ENCODE measurements around the gene GRK3.
"Not testable (repeated sequence)": the region's sequence is repeated elsewhere in the genome, so short reads cannot be mapped to it uniquely, and the experiment has no call there.

Gene GRK3

DNA sequence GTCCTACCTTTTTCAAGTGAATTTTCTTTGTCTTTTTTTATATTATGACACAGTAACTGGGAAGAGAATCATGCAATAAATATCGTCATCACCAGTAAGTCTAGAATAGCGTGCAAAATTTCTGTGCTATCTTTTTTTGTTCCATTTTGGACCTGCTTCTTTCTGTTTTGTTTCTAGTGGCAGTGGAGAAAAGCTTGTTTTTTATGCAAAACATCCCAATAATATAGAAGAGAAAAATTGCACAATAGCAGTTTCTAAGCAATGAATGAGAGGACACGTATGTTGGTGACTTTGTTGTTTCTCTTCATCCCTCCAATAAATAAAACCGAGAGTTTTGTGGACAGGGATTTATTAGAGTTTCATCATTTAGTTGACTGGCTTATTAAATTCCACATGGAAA, 10.3 kb downstream of the GRK3 start:
- DNase-seq: no peak

DNA sequence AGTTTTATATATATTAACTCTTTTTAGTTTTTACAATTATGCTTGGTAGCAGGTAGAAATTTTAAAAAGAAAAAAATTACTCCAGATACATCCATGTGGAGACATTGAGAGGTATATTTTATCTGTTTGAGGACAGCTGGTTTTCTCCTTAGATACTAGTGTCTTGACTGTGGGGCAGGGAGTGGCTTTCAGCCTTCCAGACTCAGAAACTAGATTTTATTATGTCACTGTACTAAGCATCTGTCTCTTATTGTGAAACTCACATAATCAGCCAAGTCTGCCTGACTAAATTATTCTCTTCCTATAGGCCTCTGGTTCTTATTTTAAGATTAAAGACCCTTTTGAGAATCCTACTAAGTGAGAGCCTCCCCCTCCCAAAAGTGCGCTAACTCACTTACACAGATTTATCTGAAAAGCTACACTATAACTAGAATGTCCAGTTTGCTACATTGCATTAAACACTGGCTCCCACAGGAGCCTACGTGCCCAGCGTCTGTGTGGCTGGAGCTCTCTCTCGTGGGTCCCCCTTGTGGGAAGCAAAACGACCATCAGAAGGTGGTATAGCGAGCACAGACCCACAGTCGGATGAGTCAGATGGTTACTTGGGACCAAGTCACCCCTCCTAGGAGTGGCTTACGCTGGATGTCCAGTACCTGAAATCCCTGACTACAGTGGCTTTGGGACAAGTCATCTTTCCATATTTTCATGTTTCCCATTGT, 11.4 kb downstream of the GRK3 start:
- DNase-seq: not testable (repeated sequence)

DNA sequence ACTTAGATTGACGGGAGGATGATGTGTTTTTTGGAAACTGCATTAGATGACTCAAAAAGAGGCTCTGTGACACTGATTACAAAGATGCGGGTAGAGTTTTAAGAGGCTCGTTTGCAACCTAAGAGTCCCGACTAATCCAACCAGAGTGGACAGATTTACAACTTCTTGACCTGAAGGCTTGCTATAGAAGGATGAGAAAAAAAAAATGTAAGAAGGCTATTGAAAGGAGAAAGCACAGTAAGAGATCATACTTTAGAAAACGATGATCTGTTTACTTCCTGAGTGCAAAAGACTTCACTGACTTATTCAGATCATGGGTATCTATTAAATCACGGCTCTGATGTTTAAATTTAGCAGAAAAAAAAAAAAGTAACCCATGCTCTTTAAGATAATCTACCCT, 17.0 kb downstream of the GRK3 start:
- not testable (repeated sequence) for DNase-seq

DNA sequence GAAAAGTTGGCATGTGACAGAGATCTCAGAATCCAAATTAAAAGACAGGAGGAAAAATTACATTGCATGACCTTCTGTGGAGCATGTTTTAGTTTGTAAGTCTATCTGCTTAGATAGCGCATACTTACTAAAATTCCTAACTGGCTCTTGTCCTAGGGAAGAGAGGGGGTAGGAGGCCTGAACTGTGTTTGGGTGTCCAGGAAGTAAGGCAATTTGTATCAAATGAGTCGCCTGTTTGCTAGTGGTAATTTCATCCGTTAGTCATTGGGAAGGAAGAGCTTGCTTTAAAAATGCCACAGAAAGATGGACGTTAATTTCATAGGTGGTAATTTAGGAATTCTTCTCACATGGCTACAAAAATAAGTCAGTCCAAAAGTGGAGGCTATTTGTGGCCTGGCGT, 18.5 kb downstream of the GRK3 start:
- no peak for DNase-seq

DNA sequence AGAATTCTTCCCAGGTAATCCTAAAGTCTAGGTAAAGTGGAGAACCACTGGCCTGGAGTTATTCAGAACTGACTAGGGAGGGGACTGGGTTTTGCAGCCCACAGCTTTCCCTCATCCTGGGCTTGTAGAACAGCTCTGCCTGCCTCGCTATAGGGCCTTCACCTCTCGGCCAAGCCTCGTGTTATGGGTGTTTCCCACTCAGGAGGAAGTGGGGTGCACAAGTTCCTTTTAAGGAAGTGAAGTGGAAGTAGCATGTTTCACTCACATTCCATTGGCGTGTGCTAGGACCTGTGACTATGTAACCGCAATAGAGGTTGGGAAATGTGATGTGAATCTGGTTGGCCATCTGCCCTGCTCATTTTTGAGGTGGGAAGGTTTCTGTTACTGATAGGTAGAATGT, 20.5 kb downstream of the GRK3 start:
- not testable (repeated sequence) for DNase-seq

DNA sequence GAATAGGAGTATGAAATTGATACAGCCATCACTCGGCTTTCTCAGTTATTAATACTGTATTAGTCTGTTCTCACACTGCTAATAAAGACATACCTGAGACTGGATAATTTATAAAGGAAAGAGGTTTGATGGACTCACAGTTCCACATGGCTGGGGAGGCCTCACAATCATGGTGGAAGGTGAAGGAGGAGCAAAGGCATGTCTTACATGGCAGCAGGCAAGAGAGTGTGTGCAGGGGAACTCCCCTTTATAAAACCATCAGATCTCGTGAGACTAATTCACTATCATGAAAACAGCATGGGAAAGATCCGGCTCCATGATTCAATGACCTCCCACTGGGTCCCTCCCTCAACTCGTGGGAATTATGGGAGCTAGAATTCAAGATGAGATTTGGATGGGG, 25.2 kb downstream of the GRK3 start:
- not testable (repeated sequence) for DNase-seq

DNA sequence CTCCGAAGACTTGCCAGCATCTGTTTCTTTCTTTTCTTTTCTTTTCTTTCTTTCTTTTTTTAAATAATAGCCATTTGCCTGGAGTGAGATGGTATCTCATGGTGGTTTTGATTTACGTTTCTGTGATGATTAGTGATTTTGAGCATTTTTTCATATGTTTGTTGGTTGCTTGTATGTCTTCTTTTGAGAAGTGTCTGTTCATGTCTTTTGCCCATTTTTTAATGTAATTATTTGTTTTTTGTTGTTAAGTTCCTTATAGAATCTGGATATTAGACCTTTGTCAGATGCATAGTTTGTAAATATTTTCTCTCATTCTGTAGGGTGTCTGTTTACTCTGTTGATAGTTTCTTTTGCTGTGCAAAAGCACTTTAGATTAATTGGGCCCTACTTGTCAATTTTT, 28.8 kb downstream of the GRK3 start:
- DNase-seq: not testable (repeated sequence)

DNA sequence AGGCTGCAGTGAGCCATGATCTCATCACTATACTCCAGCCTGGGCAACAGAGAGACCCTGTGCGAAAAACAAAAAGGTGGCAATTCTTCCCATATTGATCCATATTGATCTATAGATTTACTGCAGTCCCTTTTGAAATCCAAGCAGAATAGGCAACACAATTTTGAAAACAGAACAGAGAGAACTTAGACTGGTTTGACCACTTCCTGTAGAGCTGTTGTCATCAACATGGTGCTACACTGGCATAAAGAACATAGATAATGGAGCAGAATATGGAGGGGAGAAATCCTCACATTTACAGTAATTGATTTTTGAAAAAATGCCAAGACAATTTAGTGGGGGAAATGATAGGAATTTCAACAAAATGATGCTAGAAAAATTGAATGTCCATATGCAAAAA, 34.1 kb downstream of the GRK3 start:
- DNase-seq: no peak

DNA sequence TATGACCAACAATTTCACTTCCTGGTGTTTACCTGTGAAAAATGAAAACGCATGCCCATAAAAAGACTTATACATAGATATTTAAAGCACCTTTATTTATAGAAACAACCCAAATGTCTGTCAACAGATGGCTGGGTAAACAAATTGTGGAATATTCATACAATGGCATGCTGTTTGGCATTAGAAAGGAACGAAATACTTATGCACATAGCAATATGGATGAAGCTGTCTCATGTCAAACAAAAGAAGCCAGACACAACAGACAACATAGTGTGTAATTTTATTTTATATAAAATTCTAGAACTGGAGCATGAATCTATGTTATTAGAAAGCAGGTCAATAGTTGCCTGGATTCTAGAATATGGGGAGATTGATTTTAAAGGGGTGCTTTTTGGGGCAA, 38.0 kb downstream of the GRK3 start:
- DNase-seq: no peak

DNA sequence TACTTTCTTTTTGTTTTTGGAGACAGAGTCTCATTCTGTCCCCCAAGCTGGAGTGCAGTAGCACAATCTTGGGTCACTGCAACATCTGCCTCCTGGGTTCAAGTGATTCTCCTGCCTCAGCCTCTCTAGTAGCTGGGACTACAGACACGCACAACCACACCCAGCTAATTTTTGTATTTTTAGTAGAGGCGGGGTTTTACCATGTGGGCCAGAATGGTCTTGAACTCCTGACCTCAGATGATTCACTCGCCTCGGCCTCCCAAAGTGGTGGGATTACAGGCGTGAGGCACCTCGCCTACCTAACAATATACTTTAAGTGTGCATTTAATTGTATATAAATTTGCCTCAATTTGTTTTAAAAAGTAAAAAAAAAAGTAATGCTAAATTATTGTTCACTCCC, 38.4 kb downstream of the GRK3 start:
- no peak for DNase-seq

DNA sequence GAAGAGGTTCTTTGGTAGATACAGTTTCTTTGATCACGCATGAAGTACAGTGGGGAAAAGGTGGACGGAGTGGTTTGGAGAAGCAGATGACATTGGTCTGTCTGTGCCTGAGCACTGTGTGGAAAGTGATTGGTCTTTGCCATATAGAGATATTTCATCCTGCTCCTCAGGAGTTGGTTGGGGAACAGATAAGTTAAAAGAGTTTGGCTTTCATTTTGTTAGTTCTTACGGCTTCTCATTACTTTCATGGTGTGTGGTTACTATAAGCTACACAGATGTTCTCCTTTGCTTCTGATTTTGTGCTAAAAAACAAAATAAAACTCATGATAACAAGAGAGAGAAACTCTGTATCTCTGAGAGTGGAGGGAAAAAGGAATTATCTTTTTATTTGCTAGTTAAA, 40.7 kb downstream of the GRK3 start:
- DNase-seq: not testable (repeated sequence)

DNA sequence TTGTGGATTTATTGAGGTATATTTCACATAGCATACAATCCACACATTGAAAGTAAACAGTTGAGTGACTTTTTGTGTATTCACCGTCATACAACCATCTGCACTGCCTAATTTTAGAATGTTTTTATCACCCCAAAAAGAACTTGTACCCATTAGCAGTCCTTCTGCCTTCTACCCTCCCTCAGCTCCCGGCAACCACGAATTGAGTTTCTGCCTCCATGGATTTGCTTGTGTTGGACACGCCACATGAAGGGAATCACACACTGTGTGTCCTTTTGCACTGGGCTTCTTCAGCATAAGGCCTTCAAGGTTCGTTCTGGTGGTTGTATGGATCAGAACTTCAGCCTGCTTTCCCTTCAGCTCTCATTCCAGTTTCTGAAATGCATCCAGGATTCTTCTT, 41.1 kb downstream of the GRK3 start:
- DNase-seq: not testable (repeated sequence)

DNA sequence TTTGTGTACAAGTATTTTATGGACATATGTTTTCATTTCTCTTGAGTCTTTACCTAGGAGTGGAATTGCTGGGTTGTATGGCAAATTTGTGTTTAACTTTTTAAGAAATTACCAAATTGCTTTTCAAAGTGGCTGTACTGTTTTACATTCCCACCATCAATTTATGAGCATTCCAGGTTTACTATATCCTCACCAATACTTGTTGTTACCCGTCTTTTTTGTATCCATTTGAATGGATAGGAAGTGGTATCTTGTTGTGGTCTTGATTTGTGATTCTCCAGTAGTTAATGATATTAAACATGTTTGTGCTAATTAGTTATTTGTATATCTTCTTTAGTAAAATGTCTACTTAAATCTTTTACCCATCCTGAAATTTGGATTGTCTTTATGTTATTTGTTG, 46.8 kb downstream of the GRK3 start:
- not testable (repeated sequence) for DNase-seq

DNA sequence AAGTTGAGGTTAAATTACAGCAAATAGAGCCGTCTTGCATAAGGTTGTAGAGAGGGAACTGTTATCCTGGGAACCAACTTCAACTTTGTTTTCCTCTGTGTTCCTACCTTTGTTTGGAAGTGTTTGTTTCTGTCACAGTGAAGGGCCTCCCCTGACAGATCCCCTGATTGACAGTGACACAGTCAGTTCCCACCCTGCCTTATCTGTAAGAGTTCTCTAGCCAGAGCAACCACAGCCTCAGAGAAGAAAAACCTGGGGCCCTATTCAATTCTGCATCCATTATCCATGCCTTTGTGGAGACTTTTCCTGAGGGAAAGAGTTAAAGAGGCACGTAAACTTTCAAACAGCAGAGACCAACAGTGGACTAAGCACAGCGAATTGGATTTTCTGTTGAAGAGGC, 48.7 kb downstream of the GRK3 start:
- DNase-seq: not testable (repeated sequence)

DNA sequence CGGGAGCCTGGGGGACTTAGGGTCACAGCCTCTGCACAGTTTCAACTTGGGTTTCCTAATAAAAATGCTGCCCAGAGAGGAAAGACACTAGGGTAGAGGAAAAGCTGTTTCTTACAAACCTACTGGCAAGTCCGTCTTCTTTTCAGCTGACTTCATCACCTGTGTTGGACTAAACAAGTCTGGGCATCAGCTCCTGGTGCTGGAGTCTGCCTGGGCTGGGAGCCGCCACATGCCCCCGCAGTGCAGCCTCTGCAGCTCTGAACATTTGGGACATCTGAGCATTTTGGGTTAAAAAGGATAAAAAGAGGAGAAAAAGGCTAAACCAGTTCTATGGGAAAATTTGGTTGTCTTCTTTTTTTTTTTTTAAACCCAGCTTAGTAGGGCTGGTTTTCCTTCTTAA, 49.1 kb downstream of the GRK3 start:
- DNase-seq: not testable (repeated sequence)

DNA sequence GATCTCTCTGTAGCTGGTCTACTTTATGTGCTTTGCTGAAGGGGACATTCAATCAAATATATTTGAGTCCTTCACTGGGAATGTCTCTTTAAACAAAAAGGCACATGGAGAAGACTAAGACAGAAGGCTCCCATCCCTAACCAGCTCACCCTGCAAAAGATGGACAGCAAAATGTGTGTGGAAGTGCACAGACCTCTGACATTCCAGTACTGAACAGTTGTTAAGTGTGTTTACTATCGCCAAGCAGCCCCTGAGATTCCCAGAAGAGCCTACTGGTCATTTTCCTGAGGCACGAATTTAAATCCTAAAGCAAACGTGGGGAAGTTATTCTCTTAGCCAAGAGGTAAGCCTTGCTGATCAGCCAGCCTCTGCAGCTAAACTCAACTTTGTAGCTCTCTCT, 50.3 kb downstream of the GRK3 start:
- DNase-seq: not testable (repeated sequence)

DNA sequence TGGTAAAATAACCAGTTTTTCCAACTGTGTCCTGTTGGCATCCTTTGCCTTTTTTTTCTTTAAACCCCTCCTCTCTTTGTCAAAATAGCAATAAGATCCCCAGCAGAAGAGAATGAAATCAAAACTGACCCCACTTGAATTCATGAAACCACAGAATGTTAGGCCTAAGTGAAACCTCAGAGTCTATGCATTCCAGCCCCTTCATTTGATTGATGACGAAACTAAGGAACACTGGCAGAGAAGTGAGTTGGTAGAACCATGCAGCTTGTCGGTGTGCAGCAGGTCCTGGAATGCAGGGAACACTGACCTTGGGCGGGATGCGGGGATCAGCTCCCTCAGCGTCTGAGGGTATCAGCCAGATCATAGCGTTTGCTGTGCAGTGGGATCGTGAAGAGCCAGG, 57.5 kb downstream of the GRK3 start:
- no peak for DNase-seq

DNA sequence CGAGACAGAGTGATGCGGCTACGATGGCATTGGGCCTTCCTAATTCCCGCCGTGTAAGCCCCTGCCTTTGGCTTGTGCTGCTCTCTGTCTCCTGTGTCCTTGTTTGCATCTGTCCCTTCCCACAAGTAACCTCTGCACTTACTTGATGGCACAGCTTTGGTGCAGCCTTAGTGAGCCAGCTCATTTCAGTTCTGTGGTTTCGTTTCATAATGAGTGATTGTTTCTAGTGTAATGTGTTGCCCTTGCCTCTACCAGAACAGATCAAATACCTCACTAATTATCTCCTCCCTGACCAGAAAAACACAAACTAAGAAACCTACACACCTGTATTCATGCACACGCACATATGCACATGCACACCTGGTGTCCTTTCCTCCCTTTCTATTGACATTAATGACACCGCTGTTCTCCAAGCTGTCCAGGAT, 58.8 kb downstream of the GRK3 start:
- DNase-seq: no peak

DNA sequence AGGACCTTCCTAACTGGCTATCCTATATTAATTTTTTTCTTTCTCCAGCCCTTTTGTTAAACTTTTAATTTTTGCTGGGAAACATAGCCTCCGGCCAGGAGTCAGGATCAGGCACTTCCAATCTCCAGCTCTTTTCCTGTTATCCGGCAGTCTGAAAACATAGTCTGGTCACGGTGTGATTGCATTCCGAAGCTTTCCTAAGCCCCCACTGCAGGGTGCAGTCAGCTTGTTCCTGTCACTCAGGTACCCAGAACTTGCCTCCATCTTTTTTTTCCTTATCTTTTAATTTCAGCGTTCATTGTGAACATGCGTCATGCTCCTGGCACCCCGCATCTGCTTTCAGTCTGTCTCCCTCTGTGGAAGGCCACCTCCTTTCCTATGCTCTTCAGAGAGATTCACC, 59.4 kb downstream of the GRK3 start:
- no peak for DNase-seq

DNA sequence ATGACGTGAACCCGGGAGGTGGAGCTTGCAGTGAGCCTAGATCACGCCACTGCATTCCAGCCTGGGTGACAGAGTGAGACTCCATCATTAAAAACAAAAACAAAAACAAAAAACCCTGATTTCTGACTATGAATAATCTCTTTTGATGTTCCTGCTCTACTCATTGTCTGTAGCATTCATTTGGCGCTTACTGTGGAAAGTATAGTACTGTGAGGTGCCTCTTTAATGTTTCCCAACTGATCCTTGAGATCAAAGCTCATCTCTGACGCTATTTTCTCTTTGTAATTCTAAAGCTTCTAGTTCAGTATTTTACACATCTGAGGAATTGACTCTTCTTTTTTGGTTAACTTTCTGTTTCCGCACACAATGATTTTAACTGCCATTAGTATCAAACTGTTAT, 60.0 kb downstream of the GRK3 start:
- DNase-seq: no peak

DNA sequence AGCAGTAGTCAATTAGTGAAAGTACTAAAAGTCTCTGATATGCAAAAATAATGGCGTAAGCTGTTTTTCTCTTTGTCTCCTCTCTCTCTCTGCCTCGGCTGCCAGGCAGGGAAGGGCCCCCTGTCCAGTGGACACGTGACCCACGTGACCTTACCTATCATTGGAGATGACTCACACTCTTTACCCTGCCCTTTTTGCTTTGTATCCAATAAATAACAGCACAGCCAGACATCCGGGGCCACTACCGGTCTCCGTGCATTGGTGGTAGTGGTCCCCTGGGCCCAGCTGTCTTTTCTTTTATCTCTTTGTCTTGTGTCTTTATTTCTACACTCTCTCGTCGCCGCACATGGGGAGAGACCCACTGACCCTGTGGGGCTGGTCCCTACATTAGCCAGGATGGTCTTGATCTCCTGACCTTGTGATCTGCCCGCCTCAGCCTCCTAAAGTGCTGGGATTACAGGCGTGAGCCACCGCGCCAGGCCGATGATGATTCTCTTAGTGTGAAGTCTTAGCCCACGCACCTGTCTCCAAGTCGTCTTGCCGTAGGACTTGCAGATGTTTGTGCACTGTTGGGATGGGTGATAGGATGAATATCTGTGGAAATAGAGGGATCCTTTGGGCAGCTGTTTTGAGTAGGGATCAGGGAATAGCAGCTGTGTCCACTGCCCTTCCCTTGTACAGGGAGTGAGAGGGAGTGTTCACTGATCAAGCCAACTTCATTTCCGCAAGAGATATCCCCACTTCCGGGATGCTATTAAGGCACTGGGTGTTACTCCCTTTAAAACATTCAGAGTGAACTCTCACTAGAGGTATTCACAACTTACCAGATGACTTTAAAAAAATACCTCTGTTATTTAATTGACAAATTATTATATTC, 61.5 kb downstream of the GRK3 start:
- DNase-seq: not testable (repeated sequence)

DNA sequence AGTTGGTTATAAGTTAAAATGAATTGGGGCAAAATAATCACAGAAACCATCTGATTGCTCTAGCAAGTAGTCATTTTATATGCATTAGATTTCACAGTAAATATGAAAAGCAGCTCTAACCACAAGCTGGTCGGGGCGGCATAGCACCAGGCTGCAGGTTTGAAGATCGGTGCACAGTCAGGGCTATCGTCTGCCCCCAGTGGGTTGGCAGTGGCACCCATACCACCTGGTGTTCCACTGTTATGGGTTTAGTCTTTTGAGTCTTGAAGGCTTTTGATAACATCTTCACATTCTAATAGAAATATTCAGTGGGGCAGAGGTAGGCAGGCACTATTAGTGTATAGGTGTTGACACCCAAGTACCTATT, 62.1 kb downstream of the GRK3 start:
- DNase-seq: no peak

DNA sequence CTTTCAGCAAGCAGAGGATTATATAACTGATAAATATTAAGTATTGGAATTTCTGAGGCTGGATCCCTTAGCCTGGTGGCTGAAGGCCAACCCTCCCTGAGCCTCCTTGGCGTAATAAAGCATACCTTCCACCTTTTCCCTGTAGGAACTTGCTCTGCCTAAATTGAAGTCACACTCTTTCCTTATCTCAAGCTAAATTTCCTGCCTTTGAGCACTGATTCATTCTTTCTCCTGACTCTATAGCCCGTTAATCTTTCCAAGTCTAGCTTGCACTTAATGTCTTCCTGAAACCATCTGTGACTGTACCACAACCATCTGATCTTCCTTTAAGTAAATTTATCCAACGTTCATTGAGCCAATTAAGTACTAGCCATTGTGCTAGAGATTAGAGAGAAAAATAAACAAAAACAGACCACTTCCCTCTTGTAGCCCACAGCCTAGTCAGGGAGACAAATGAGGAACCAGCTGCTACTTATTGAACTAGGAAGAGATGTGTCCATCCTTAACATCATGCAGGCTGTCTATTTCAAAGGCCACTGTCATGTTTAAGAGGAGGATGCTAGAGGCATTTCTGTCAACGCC, 62.9 kb downstream of the GRK3 start:
- DNase-seq: no peak

DNA sequence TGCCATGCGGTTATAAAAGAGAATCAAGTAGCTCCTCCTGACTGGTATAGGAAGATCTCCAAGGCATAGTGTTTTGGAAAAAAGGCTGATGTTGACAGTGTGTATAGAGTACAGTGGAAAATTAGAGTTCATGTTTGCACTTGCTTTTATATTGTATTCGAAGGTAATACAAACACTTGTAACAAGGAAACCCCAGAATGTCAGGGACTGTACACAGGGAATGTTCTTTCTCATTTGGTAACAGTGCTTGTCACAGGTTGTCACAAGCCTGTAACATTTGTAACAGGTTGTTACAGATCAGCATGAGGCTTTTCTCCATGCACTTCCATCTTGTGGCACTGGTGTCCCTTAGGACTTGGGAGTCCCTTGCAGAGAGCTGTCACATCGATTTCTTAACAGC, 64.0 kb downstream of the GRK3 start:
- DNase-seq: no peak
